GM12878 (cell line): ENCODE results near the gene ANXA3. TPM values are rescaled to one million over a fixed set of nuclear protein-coding genes. Genes with fewer than 3 reads are reported as not detected.
A peak's percentile ranks its signal among the peaks of the same experiment; 100 is the strongest.

Experiments
- CHD4 ChIP-seq: fragments of 200-600 bp; sonication (generic); IDR thresholded peaks from 2 replicates; pipeline ENCODE4 v1.6.1; 2016; ENCODE audit warnings: mild to moderate bottlenecking
- IKZF1 ChIP-seq: fragments of 450-650 bp; conservative IDR thresholded peaks from 2 replicates; pipeline ENCODE4 v1.6.1; 2017; ENCODE audit warnings: antibody characterized with exemption, mild to moderate bottlenecking
- KAT2A ChIP-seq: conservative IDR thresholded peaks from 2 replicates; pipeline ENCODE4 v1.6.1; 2011; ENCODE audit warnings: low read depth, low read length; ENCODE audit not compliant: control insufficient read depth
- KDM1A ChIP-seq: fragments of 200-600 bp; sonication (generic); IDR thresholded peaks from 2 replicates; pipeline ENCODE4 v1.6.1; 2016; ENCODE audit warnings: borderline replicate concordance
- MEF2B ChIP-seq: fragments of 450-650 bp; IDR thresholded peaks from 2 replicates; pipeline ENCODE4 v1.6.1; 2018; ENCODE audit warnings: mild to moderate bottlenecking, moderate library complexity; ENCODE audit not compliant: partially characterized antibody, poor library complexity, severe bottlenecking
- MXI1 ChIP-seq: fragments of 150-350 bp; IDR thresholded peaks from 2 replicates; pipeline ENCODE4 v1.6.1; 2011; ENCODE audit warnings: low read depth, mild to moderate bottlenecking, inconsistent platforms, low read length, improper control_type of control experiment
- NR2C2 ChIP-seq: IDR thresholded peaks from 2 replicates; pipeline ENCODE4 v1.6.1; 2011; ENCODE audit warnings: borderline replicate concordance, low read depth; ENCODE audit not compliant: control insufficient read depth, insufficient read length
- SP1 ChIP-seq: IDR thresholded peaks from one replicate; pipeline ENCODE4 v1.6.1; 2011; ENCODE audit warnings: low read depth, low read length
- SPI1 ChIP-seq: IDR thresholded peaks from 2 replicates; pipeline ENCODE4 v1.6.1; 2011; ENCODE audit warnings: low read depth, mild to moderate bottlenecking, low read length, moderate library complexity, borderline replicate concordance; ENCODE audit not compliant: insufficient read depth
- SREBF2 ChIP-seq: IDR thresholded peaks from 2 replicates; pipeline ENCODE4 v1.6.1; 2012; ENCODE audit warnings: mild to moderate bottlenecking, low read length
- TCF12 ChIP-seq: IDR thresholded peaks from 2 replicates; pipeline ENCODE4 v1.6.1; 2011; ENCODE audit warnings: low read depth, mild to moderate bottlenecking, low read length
- TCF3 ChIP-seq: IDR thresholded peaks from 2 replicates; pipeline ENCODE4 v1.6.1; 2012; ENCODE audit warnings: low read depth, mild to moderate bottlenecking, low read length, borderline replicate concordance; ENCODE audit not compliant: insufficient read depth
- YBX1 ChIP-seq: fragments of 450-650 bp; IDR thresholded peaks from 2 replicates; pipeline ENCODE4 v1.6.1; 2016; ENCODE audit warnings: antibody characterized with exemption
- ZNF217 ChIP-seq: fragments of 450-650 bp; IDR thresholded peaks from 2 replicates; pipeline ENCODE4 v1.6.1; 2017; ENCODE audit warnings: antibody characterized with exemption, mild to moderate bottlenecking
- ZNF24 ChIP-seq: fragments of 450-650 bp; IDR thresholded peaks from 2 replicates; pipeline ENCODE4 v1.6.1; 2017; ENCODE audit warnings: antibody characterized with exemption, mild to moderate bottlenecking
- ZNF274 ChIP-seq: IDR thresholded peaks from one replicate; pipeline ENCODE4 v1.8.0; 2011; ENCODE audit not compliant: insufficient read length, insufficient read depth
- ZZZ3 ChIP-seq: IDR thresholded peaks from 2 replicates; pipeline ENCODE4 v1.6.1; 2011; ENCODE audit warnings: low read depth; ENCODE audit not compliant: control insufficient read depth, insufficient read length
- polyA plus RNA-seq, 11 experiments: library from polyadenylated mRNA; depleted of rRNA in 4 of 11; unstranded in 6 of 11; stranded (reverse) in 5 of 11; fragments of >200 nt; fragmentation: Nextera tagmentation in 4 of 11; fragmentation: Illumina TruSeq in 1 of 11; extraction: Ambion mirVana in 4 of 11; extraction: Trizol in 1 of 11; gene quantifications; 1 replicate in 1 of 11; 2 replicates in 10 of 11; pipeline versions ENCODE4 v1.2.1 to v1.2.3, GENCODE V29; 2011 to 2016; ENCODE audit warnings: inconsistent platforms in 2 of 11, missing spikeins in 2 of 11, low read depth in 1 of 11
- total RNA-seq, 4 experiments: library from RNA; depleted of rRNA in 3 of 4; stranded (reverse); fragments of >200 nt in 3 of 4; fragmentation: Illumina TruSeq in 1 of 4; extraction: Trizol in 1 of 4; gene quantifications; 2 replicates each; pipeline versions ENCODE4 v1.2.1 to v1.2.3, GENCODE V29; 2013 to 2021
- TF ChIP-seq, protein P1 (sequence below): fragments of 450-650 bp; formaldehyde crosslinking; IDR thresholded peaks from 2 replicates; pipeline ENCODE4 v1.5.0; 2022; ENCODE audit warnings: mild to moderate bottlenecking, missing genetic modification characterization
- TF ChIP-seq, protein P2 (sequence below): IDR thresholded peaks from 2 replicates; pipeline ENCODE4 v1.6.1; 2012; ENCODE audit warnings: low read length, inconsistent platforms
- TF ChIP-seq, protein P3 (sequence below): IDR thresholded peaks from 2 replicates; pipeline ENCODE4 v1.6.1; 2011; ENCODE audit warnings: low read depth, low read length, improper control_type of control experiment, borderline replicate concordance
- TF ChIP-seq, protein P4 (sequence below): fragments of 450-650 bp; IDR thresholded peaks from 2 replicates; pipeline ENCODE4 v1.6.1; 2017; ENCODE audit warnings: mild to moderate bottlenecking

Gene ANXA3
- total and polyA plus RNA-seq, 10 of the 15 experiments (the other 5 are each of a cell fraction or from before 2014, with no cell fraction given) = 0.28 to 14.7 (median 0.91) TPM

DNA sequence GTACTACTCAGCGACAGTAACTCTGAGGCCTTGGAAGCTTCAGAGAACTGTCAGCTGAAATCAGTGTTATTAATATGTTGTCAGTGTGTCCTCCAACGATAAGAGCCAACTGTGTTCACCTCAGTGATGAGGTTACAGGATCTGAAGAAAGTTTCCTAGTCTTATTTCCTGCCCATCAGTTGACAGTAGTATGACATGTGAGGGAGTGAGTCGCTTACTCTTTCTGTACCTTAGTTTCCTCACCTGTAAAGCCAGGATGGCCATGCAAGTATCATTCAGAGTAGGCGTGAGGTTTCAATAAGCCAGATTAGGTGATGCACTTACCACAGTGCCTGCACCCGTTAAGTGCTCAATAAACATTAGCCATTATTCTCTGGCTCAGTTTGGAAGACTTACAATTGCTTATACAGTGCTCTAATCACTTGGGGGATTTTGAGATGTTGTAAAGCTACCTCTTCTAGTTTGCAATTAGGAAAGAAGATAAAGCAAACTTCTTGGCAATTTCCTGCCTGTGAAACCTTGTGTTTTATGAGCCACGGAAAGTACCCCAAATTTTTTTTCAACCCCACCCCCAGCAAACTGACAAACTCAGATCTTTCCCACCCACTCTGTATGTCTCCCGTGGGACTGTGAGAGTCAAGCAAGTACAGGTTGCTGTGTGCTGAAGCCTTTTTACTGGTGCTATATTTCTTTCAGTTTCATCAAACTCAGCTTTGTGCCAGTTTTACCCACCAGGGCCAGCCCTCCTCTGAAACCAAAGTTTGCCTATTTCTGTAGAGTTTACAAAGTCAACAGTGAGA lies 62.2 kb downstream of the ANXA3 start (continued):
- TF ChIP-seq, protein P1, sequence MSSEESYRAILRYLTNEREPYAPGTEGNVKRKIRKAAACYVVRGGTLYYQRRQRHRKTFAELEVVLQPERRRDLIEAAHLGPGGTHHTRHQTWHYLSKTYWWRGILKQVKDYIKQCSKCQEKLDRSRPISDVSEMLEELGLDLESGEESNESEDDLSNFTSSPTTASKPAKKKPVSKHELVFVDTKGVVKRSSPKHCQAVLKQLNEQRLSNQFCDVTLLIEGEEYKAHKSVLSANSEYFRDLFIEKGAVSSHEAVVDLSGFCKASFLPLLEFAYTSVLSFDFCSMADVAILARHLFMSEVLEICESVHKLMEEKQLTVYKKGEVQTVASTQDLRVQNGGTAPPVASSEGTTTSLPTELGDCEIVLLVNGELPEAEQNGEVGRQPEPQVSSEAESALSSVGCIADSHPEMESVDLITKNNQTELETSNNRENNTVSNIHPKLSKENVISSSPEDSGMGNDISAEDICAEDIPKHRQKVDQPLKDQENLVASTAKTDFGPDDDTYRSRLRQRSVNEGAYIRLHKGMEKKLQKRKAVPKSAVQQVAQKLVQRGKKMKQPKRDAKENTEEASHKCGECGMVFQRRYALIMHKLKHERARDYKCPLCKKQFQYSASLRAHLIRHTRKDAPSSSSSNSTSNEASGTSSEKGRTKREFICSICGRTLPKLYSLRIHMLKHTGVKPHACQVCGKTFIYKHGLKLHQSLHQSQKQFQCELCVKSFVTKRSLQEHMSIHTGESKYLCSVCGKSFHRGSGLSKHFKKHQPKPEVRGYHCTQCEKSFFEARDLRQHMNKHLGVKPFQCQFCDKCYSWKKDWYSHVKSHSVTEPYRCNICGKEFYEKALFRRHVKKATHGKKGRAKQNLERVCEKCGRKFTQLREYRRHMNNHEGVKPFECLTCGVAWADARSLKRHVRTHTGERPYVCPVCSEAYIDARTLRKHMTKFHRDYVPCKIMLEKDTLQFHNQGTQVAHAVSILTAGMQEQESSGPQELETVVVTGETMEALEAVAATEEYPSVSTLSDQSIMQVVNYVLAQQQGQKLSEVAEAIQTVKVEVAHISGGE (CRISPR knock-in tag) = no peak
- TF ChIP-seq, protein P2, sequence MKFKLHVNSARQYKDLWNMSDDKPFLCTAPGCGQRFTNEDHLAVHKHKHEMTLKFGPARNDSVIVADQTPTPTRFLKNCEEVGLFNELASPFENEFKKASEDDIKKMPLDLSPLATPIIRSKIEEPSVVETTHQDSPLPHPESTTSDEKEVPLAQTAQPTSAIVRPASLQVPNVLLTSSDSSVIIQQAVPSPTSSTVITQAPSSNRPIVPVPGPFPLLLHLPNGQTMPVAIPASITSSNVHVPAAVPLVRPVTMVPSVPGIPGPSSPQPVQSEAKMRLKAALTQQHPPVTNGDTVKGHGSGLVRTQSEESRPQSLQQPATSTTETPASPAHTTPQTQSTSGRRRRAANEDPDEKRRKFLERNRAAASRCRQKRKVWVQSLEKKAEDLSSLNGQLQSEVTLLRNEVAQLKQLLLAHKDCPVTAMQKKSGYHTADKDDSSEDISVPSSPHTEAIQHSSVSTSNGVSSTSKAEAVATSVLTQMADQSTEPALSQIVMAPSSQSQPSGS = peak; percentile 36; the same call in 1 of the 2 replicates
- TF ChIP-seq NR2C2 (no peak), TCF3 (no peak), SPI1 (no peak), ZNF24 (peak; percentile 71; the same call in 1 of the 2 replicates), SP1 (peak; percentile 50), TCF12 (peak; percentile 67; the same call in 1 of the 2 replicates), ZZZ3 (no peak), MEF2B (peak; percentile 97), ZNF274 (no peak), IKZF1 (peak; percentile 75), CHD4 (no peak), ZNF217 (peak; percentile 87), KDM1A (no peak), YBX1 (no peak), MXI1 (no peak), SREBF2 (no peak), KAT2A (no peak)
- TF ChIP-seq, protein P3, sequence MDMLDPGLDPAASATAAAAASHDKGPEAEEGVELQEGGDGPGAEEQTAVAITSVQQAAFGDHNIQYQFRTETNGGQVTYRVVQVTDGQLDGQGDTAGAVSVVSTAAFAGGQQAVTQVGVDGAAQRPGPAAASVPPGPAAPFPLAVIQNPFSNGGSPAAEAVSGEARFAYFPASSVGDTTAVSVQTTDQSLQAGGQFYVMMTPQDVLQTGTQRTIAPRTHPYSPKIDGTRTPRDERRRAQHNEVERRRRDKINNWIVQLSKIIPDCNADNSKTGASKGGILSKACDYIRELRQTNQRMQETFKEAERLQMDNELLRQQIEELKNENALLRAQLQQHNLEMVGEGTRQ = no peak
- TF ChIP-seq, protein P4, sequence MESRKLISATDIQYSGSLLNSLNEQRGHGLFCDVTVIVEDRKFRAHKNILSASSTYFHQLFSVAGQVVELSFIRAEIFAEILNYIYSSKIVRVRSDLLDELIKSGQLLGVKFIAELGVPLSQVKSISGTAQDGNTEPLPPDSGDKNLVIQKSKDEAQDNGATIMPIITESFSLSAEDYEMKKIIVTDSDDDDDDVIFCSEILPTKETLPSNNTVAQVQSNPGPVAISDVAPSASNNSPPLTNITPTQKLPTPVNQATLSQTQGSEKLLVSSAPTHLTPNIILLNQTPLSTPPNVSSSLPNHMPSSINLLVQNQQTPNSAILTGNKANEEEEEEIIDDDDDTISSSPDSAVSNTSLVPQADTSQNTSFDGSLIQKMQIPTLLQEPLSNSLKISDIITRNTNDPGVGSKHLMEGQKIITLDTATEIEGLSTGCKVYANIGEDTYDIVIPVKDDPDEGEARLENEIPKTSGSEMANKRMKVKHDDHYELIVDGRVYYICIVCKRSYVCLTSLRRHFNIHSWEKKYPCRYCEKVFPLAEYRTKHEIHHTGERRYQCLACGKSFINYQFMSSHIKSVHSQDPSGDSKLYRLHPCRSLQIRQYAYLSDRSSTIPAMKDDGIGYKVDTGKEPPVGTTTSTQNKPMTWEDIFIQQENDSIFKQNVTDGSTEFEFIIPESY = no peak
